Keratinocyte (primary cell): ENCODE measurements around the gene OTOS. TPM values are rescaled to one million over a fixed set of nuclear protein-coding genes. Genes with fewer than 3 reads are reported as not detected.

ENCODE experiments used
- DNase-seq: peaks from one replicate; pipeline ENCODE4 v3.0.0-alpha.2; 2011; ENCODE audit warnings: low read depth, missing footprints, low spot score
- FAIRE-seq: peaks from 2 replicates; lab custom pipeline; 2011; peaks lifted over from hg19 to GRCh38; lab: Jason Lieb, UNC
- H2AFZ ChIP-seq: 2 replicates; pipeline ENCODE4 v1.6.0; 2012; ENCODE audit warnings: low read length, control low read depth, inconsistent platforms; ENCODE audit not compliant: control insufficient read depth
- H3K27ac ChIP-seq: 2 replicates; pipeline ENCODE4 v1.5.1; 2011; ENCODE audit warnings: low read length; ENCODE audit not compliant: control insufficient read depth, insufficient read depth
- H3K27me3 ChIP-seq: 3 replicates; pipeline ENCODE4 v1.6.0; 2011; ENCODE audit warnings: low read length; ENCODE audit not compliant: control insufficient read depth, insufficient read depth; ENCODE audit errors: extremely low read depth
- H3K36me3 ChIP-seq, 2 experiments: 2 replicates in 1 of 2; 3 replicates in 1 of 2; pipeline ENCODE4 v1.5.1; 2011; ENCODE audit warnings: low read length in 2 of 2, mild to moderate bottlenecking in 1 of 2; ENCODE audit not compliant: control insufficient read depth in 2 of 2, insufficient read depth in 2 of 2; ENCODE audit errors: extremely low read depth in 1 of 2
- H3K4me1 ChIP-seq: 3 replicates; pipeline ENCODE4 v1.5.1; 2011; ENCODE audit warnings: low read length; ENCODE audit not compliant: control insufficient read depth, insufficient read depth; ENCODE audit errors: extremely low read depth
- H3K4me2 ChIP-seq: 3 replicates; pipeline ENCODE4 v1.6.0; 2011; ENCODE audit warnings: low read depth, low read length; ENCODE audit not compliant: control insufficient read depth, insufficient read depth; ENCODE audit errors: extremely low read depth
- H3K4me3 ChIP-seq, 3 experiments: fragments of 200-600 bp in 1 of 3; sonication (generic) in 1 of 3; 2 replicates in 2 of 3; 3 replicates in 1 of 3; pipeline ENCODE4 v1.5.1; 2011 to 2016; ENCODE audit warnings: low read length in 3 of 3, mild to moderate bottlenecking in 3 of 3, control low read depth in 2 of 3, inconsistent platforms in 1 of 3, low read depth in 1 of 3, mixed read lengths in 1 of 3, mixed run types in 1 of 3, moderate library complexity in 1 of 3; ENCODE audit not compliant: control insufficient read depth in 2 of 3, insufficient read depth in 2 of 3; ENCODE audit errors: extremely low read depth in 1 of 3
- H3K79me2 ChIP-seq: 2 replicates; pipeline ENCODE4 v1.6.0; 2012; ENCODE audit warnings: low read length; ENCODE audit not compliant: control insufficient read depth, insufficient read depth
- H3K9ac ChIP-seq: 3 replicates; pipeline ENCODE4 v1.6.0; 2011; ENCODE audit warnings: low read length; ENCODE audit not compliant: control insufficient read depth, insufficient read depth; ENCODE audit errors: extremely low read depth
- H3K9me1 ChIP-seq: 3 replicates; pipeline ENCODE4 v1.6.0; 2011; ENCODE audit warnings: low read length; ENCODE audit not compliant: control insufficient read depth, insufficient read depth; ENCODE audit errors: extremely low read depth
- H3K9me3 ChIP-seq: 2 replicates; pipeline ENCODE4 v1.5.1; 2012; ENCODE audit warnings: low read depth, low read length; ENCODE audit not compliant: control insufficient read depth
- H4K20me1 ChIP-seq: 3 replicates; pipeline ENCODE4 v1.6.0; 2011; ENCODE audit warnings: low read length; ENCODE audit not compliant: control insufficient read depth, insufficient read depth; ENCODE audit errors: extremely low read depth
- EZH2 ChIP-seq: IDR thresholded peaks from one replicate; pipeline ENCODE4 v1.6.1; 2012; ENCODE audit warnings: inconsistent platforms, mild to moderate bottlenecking, low read length, moderate library complexity
- dilution Hi-C: fragments of 300-500 bp; cut with MboI; formaldehyde crosslinking; loops from one replicate; pipeline ENCODE4 v1.7.0; 2020; ENCODE audit warnings: low sequenced_read_pairs; ENCODE audit not compliant: extremely low pct_ligation_motif_present
- polyA plus RNA-seq, 5 experiments: library from polyadenylated mRNA; depleted of rRNA in 3 of 5; stranded (reverse) in 3 of 5; stranded (forward) in 1 of 5; unstranded in 1 of 5; fragments of >200 nt; gene quantifications; 1 replicate in 1 of 5; 2 replicates in 3 of 5; 3 replicates in 1 of 5; pipeline versions ENCODE4 v1.2.1 to v1.2.3, GENCODE V29; 2011 to 2012; ENCODE audit warnings: missing spikeins in 2 of 5, low read depth in 1 of 5, low replicate concordance in 1 of 5
- TF ChIP-seq, protein P1 (sequence below), 3 experiments: IDR thresholded peaks in 1 of 3; conservative IDR thresholded peaks in 1 of 3; optimal IDR thresholded peaks in 1 of 3; 2 replicates in 2 of 3; 3 replicates in 1 of 3; pipeline versions ENCODE3 to v1.5.1; 2011; ENCODE audit warnings: low read length in 3 of 3, mild to moderate bottlenecking in 3 of 3, moderate library complexity in 2 of 3, control low read depth in 1 of 3, inconsistent platforms in 1 of 3; ENCODE audit not compliant: insufficient read depth in 2 of 3; ENCODE audit errors: extremely low read depth in 1 of 3

Gene OTOS
- polyA plus RNA-seq, 1 donor (not counting 4 experiments of a cell fraction or from before 2014, with no cell fraction given): not detected

DNA sequence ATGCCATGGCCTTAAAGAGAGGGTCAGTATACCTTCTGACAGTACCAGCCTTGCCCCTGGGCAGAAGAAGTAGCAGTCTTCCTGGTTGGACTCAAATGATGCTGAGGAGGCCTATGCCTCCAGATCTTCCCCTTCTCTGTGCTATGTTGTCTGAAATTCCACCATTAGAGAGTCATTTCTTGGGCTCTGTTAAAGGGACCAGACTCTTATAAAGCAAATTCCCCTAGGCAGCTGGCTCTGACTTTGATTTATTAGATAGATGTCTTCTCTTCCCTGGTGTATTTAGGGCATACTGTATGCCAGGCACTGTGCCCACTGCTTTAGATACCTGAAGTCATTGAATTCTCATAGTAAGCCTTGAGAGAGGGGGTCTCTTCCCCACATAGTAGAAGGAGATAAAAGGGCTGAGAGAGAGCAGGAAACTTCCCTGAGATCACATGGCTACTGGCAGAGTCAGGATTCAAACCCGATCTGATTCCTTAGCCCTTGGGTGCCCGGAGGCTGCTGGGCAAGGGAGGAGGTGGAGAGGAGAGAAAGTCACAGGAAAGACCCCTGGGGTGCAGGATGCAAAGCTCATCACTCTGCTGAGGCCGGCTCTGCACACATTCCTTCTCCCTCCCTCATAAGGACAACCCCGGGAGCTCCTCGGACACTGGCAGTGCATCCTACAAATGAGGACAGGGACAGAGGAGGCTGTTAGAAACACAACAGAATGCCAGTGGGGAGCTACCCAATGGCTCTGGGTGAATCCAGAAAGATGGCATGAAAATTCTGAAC is 27.4 kb downstream of the OTOS start:
- Histone ChIP-seq H3K4me2 (no peak overlapping the region), H3K27me3 (peaks cover 18% of the 10 kb centered on the region), H3K27ac (no peak overlapping the region), H3K9ac (no peak overlapping the region), H2AFZ (no peak overlapping the region), H3K9me3 (no peaks in the 10 kb centered on the region), H3K36me3 (no peaks in the 10 kb centered on the region), H3K4me1 (no peaks in the 10 kb centered on the region), H3K4me3 (no peak overlapping the region), H3K79me2 (no peaks in the 10 kb centered on the region), H4K20me1 (no peaks in the 10 kb centered on the region), H3K9me1 (no peaks in the 10 kb centered on the region)
- dilution Hi-C loops: no loop called here
- FAIRE-seq (no peak), DNase-seq (no peak)
- no peak for TF ChIP-seq EZH2
- TF ChIP-seq, protein P1, sequence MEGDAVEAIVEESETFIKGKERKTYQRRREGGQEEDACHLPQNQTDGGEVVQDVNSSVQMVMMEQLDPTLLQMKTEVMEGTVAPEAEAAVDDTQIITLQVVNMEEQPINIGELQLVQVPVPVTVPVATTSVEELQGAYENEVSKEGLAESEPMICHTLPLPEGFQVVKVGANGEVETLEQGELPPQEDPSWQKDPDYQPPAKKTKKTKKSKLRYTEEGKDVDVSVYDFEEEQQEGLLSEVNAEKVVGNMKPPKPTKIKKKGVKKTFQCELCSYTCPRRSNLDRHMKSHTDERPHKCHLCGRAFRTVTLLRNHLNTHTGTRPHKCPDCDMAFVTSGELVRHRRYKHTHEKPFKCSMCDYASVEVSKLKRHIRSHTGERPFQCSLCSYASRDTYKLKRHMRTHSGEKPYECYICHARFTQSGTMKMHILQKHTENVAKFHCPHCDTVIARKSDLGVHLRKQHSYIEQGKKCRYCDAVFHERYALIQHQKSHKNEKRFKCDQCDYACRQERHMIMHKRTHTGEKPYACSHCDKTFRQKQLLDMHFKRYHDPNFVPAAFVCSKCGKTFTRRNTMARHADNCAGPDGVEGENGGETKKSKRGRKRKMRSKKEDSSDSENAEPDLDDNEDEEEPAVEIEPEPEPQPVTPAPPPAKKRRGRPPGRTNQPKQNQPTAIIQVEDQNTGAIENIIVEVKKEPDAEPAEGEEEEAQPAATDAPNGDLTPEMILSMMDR (optimal IDR thresholded peaks at IDR 0.05 in 1 of 3, IDR thresholded peaks at IDR 0.05 in 1 of 3, conservative IDR thresholded peaks at IDR 0.05 in 1 of 3; ENCODE audit: extremely low read depth in 1 of 3, insufficient read depth in 2 of 3, low read length in 3 of 3): no peak

DNA sequence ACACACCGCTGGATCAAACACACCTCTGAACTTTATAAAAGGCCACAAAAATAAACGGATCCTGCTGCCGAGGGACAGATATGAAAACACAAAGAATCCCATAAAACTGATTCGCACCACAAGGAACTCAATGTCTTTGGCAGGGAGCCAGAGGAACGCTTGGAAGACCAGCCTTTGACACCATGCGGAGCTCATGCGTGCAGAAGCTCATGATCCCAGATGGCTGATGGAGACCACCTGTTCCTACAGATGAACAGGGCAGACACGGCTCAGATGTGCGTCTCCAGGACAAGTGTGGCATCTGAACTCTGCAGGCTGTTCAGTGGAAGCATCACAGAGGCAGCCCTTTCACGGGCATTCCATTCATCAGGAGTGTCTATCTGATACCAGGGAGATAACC is 29.2 kb downstream of the OTOS start:
- H3K4me2 ChIP-seq: no peak overlapping the region
- dilution Hi-C loops: no loop called here
- H3K79me2 ChIP-seq: no peaks in the 10 kb centered on the region
- TF ChIP-seq, protein P1 (optimal IDR thresholded peaks at IDR 0.05 in 1 of 3, IDR thresholded peaks at IDR 0.05 in 1 of 3, conservative IDR thresholded peaks at IDR 0.05 in 1 of 3; ENCODE audit: extremely low read depth in 1 of 3, insufficient read depth in 2 of 3, low read length in 3 of 3): no peak
- TF ChIP-seq EZH2: no peak
- peaks cover 18% of the 10 kb centered on the region for H3K27me3 ChIP-seq
- H3K4me3 ChIP-seq: no peak overlapping the region
- H3K9me3 ChIP-seq: no peaks in the 10 kb centered on the region
- no peak overlapping the region for H3K9ac ChIP-seq
- FAIRE-seq: no peak
- H3K9me1 ChIP-seq: no peaks in the 10 kb centered on the region
- no peaks in the 10 kb centered on the region for H4K20me1 ChIP-seq
- DNase-seq: no peak
- no peaks in the 10 kb centered on the region for H3K36me3 ChIP-seq
- H3K27ac ChIP-seq: no peak overlapping the region
- H3K4me1 ChIP-seq: no peaks in the 10 kb centered on the region
- no peak overlapping the region for H2AFZ ChIP-seq
